GM21529 (cell line): ENCODE results near the gene KLF6.
"Not testable (repeated sequence)": the region's sequence is repeated elsewhere in the genome, so short reads cannot be mapped to it uniquely, and the experiment has no call there.

Source experiments
- ATAC-seq: cut with Tn5 transposase; IDR thresholded peaks from one replicate; pipeline ENCODE4 v1.9.1; 2021; ENCODE audit not compliant: unreplicated experiment

KLF6 gene

GRCh38 chr10:3735175-3735574 lies 49.8 kb downstream of the KLF6 start:
- ATAC-seq, result no peak

GRCh38 chr10:3734111-3734510 lies 50.9 kb downstream of the KLF6 start:
- no peak for ATAC-seq

- not testable (repeated sequence) for ATAC-seq
Measured at GRCh38 chr10:3732183-3732582, 52.8 kb downstream of the KLF6 start.

- no peak for ATAC-seq
Measured at GRCh38 chr10:3729397-3729976, 55.5 kb downstream of the KLF6 start.

GRCh38 chr10:3728563-3728962 lies 56.4 kb downstream of the KLF6 start:
- ATAC-seq, result no peak

GRCh38 chr10:3727268-3727667 lies 57.7 kb downstream of the KLF6 start:
- no peak for ATAC-seq
